ENCODE results near the gene EVI2B.

- TF ChIP-seq CTCF (conservative IDR thresholded peaks at IDR 0.05; ENCODE audit: low read depth, low read length) (no peak), EZH2phosphoT487 (IDR thresholded peaks at IDR 0.05; ENCODE audit: borderline replicate concordance, low read length) (no peak), EZH2 (IDR thresholded peaks at IDR 0.05; ENCODE audit: low read length, unreplicated experiment) (no peak)
Observed at GRCh38 chr17:31275116-31275515, 38.7 kb downstream of the EVI2B start.

All from PC-3 (cell line).